HG03175 (cell line): ENCODE measurements around the gene SLC39A8.
"Not testable (repeated sequence)": the region's sequence is repeated elsewhere in the genome, so short reads cannot be mapped to it uniquely, and the experiment has no call there.

Source experiments
- ATAC-seq: cut with Tn5 transposase; IDR thresholded peaks from one replicate; pipeline ENCODE4 v1.9.1; 2021; ENCODE audit warnings: mild to moderate bottlenecking, moderate library complexity; ENCODE audit not compliant: unreplicated experiment

SLC39A8 gene

DNA sequence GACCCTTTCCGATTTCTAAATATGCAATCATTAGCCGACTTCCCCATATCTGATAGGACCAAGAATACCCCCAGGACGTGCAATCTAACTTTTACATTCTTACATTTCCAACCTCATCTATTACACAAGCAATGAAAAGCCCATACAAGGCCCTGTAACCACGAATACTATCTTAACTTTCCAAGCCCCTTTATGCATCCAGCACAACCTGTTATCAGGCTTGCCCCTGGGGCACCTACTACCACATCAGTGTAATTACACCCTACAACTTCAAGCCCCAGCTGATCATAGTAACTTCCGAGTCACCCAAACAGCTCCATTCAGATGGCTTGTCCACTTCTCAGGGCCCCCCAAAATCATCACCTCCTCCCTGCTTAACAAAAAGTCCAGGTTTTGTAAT is 102.0 kb downstream of the SLC39A8 start:
- ATAC-seq = not testable (repeated sequence)

DNA sequence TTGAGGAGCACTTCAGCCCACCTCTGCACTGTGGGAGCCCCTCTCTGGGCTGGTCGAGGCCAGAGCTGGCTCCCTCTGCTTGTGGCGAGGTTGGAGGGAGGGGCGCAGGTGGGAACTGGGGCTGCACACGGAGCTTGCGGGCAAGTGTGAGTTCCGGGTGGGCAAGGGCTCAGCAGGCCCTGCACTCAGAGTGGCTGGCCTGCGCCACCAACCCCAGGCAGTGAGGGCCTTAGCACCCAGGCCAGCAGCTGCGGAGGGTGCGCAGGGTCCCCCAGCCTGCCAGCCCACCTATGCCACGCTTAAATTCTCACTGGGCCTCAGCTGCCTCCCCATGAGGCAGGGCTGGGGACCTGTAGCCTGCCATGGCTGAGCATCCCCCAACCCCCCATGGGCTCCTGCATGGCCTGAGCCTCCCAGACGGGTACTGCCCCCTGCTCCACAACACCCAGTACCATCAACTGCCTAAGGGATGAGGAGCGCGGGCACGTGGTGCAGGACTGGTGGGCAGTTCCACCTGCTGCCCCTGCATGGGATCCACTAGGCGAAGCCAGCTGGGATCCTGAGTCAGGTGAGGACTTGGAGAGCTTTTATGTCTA is 110.9 kb downstream of the SLC39A8 start:
- no peak for ATAC-seq

DNA sequence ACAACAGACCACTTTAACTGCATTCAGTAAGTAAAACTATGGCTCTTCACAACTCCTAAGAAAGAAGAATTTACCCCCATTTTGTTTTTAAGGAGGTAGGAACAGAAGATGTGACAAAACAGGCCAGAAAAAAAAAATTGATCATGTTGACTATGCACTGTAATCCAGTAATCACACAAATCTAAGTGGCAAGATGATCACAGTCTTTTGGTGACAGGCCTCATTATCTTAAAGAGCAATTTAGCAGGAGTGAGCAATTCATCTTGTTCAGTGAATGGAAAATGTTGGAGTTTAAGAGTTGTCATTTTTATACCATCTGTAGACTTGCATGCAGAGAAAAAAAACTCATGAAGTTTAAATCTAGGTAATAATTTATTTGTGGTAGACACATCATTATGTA is 115.1 kb downstream of the SLC39A8 start:
- no peak for ATAC-seq

DNA sequence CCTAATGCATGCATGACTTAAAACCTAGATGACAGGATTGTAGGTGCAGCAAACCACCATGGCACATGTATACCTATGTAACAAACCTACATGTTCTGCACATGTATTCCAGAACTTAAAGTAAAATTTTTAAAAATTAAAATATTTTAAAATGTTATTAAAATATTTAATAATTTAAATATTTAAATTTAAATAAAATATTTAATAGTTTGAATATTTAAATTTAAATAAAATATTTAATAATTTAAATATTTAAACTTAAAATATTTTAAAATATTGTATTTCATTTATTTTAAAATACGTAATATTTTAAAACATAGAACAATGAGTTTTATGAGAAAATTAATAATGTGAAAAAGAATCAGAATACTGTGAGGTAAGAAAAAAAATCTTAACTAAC is 117.9 kb downstream of the SLC39A8 start:
- ATAC-seq = no peak

DNA sequence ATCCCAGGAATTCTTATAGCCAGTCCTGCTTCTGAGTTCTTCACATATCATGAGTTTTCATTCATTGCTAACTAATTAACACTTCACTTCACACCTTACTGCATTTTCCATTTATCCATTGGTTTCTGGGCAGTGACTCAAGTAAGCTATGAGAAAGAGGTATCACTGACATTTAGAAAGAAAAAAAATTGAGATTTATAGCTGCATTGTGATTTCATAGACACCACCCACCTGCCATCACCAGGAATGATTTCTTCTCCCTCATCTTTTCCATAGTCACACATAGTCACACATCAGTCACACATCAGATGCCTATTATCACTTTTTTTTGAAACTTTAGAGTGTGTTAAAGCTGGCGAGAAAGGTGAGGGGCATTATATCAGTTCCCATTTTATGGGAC is 121.8 kb downstream of the SLC39A8 start:
- no peak for ATAC-seq

DNA sequence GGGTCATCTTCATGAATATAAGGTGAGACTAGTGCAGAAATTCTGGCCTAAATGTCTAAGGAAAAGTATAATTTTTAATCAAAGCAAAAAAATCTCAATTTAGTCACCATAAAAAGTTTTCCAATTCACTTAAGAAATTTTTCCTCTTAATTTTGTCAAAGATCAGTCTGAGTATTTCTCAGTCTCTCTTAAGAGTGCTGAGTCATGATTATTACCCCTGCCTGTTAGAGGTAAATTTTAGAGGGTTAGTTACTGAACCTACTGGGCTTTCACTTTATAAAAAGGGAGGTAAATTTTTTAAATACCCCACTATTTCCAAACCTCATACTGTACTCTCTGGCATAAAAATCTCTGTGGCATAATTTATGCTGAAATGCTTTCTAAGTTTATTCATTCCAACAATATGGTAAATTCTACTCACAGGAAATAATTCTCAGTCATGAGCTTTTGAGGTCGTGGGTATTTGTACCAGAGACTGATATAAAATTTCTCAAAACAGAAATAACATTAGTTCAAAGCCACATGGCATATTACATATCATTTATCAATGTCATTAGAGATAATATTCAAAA is 122.4 kb downstream of the SLC39A8 start:
- no peak for ATAC-seq

DNA sequence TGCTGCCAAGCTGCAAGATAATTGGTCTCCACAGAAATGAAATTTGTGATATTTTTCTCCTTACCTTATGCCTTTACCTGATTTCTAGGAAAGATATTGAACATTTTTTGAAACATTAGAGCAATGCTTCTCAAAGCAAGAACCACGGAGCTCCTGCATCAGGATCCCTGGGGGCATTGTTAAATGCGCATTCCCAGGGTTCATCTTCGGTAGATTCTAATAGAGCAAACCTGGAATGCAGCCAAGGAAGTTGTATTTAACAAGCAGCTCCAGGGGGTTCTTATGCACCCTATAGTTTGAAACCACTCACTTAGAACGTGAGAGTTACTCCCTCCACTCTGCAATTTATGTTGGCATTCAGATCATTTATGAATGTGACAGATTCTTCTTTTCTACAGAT is 126.2 kb downstream of the SLC39A8 start:
- no peak for ATAC-seq

DNA sequence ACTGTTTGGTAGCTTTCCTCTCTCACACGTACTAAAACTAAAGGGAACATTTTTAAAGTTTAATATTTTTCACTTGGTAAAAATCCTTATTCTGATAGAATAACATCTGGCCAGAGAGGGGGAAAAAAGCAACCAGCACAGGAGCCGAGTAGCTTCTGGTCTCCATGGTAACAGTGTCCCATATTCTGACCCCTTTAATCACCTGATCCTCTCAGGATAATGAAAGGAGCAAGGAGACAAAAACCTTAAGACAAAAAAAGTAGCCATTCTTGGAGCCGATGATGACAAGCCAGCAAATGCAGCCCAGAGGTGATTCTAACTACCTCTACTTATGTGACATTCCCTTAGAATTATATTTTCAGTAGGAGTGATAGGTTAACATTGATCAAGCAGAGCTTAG is 126.6 kb downstream of the SLC39A8 start:
- no peak for ATAC-seq

DNA sequence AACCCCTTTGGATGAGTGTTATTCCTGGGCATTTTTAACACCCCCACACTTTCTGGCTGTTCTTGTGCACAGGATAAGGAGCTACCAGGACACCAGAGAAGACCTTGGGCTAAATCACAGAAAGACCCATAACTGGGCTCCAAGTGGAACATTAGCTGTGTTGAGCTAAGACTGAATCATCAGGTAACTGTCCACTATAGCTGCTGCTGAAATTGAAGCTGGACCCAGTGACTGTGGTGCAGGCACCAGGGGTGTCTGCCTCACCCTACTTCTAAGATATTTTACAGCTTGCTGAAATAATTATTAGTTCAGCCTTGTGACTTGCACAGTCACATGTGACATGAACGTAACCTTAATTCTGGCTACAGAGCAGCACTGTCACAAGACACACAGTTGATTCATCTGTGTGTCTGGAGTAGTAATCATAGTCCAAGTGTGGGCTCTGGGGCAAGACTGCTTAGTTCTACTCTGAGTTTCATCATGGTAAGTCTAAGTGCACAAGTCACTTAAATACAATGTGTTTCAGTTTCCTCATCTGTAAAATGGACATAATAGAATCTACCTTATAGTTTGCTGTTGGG is 127.4 kb downstream of the SLC39A8 start:
- no peak for ATAC-seq

DNA sequence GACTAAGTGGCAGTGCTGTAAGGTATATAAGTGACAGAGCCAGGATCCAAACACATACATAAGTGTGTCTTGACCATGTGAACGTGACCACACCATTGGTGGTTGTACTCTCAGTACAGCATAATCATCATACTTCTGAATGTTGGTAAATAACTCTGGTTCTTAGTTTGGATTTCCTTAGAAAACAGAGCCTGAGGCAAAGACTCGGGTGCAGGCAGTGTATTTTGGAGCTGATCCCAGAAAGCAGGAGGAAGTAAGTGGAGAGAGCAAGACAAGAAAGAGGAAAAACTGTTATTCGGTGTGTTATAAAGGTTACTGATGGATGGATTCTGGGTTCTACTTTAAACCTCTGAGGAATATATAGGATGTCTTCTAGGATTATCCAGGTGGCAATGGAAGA is 127.9 kb downstream of the SLC39A8 start:
- no peak for ATAC-seq

DNA sequence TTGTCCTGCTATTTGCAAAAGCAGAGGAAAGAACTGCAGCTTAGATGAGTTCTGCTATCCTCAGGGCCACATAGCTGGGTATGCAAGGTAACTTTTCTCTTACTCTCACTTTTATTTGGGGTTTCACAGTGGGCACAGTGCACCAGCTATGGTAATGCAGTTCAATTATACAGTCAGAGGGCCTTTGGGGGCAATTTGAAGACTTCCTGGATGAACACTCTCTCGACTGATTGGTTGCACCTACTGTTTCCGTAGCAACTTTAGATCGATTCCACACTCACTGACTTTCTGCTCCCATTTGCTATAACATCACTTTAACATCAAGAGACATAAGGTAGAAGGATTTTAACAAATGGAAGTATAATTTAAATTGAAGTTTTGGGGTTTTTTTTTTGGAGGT is 128.6 kb downstream of the SLC39A8 start:
- ATAC-seq = no peak

DNA sequence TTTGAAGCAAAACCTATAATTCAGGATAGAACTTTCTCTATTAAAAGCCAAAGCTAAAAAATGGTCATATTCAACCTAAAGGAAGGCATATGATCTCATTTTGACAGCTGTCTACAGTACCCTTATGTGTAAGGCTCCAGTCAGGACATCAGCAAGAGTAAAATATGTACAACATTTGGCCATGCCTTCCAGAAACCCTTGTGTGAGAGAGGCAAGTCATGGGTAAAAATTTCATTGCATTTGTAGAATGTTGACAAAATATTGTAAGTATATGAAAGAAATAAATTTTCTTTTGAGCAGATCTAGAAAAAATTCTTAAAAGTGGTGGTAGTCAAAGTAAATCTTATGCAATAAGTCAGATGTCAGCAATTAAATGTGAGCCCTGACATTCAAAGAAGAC is 132.3 kb downstream of the SLC39A8 start:
- no peak for ATAC-seq
